NT2/D1 (cell line): ENCODE data around the gene MPO.

Experiments used
- DNase-seq: peaks from one replicate; pipeline ENCODE4 v3.0.0-alpha.2; 2011; ENCODE audit warnings: low read depth, low spot score
- H3K27me3 ChIP-seq: 2 replicates; pipeline ENCODE4 v1.6.0; 2011; ENCODE audit warnings: mild to moderate bottlenecking; ENCODE audit not compliant: insufficient read length, insufficient read depth
- H3K36me3 ChIP-seq: 2 replicates; pipeline ENCODE4 v1.6.1; 2011; ENCODE audit warnings: mild to moderate bottlenecking, low read length, mixed read lengths; ENCODE audit not compliant: insufficient read depth, insufficient read length
- H3K4me1 ChIP-seq: 2 replicates; pipeline ENCODE4 v1.5.1; 2011; ENCODE audit not compliant: insufficient read depth, insufficient read length
- H3K4me3 ChIP-seq: 2 replicates; pipeline ENCODE4 v1.5.1; 2011; ENCODE audit warnings: low read depth; ENCODE audit not compliant: insufficient read length
- H3K9ac ChIP-seq: 2 replicates; pipeline ENCODE4 v1.6.0; 2011; ENCODE audit warnings: low read depth; ENCODE audit not compliant: insufficient read length
- H3K9me3 ChIP-seq: 2 replicates; pipeline ENCODE4 v1.5.1; 2011; ENCODE audit warnings: mild to moderate bottlenecking, low read length; ENCODE audit not compliant: insufficient read depth
- SUZ12 ChIP-seq: IDR thresholded peaks from 2 replicates; pipeline ENCODE4 v1.6.1; 2011; ENCODE audit not compliant: insufficient read length, insufficient read depth; ENCODE audit errors: extremely low read depth
- YY1 ChIP-seq: IDR thresholded peaks from 2 replicates; pipeline ENCODE4 v1.6.1; 2011; ENCODE audit not compliant: insufficient read length, insufficient read depth
- ZNF274 ChIP-seq: IDR thresholded peaks from 2 replicates; pipeline ENCODE4 v1.6.1; 2011; ENCODE audit warnings: mild to moderate bottlenecking, low read depth, low read length

The MPO gene

DNA sequence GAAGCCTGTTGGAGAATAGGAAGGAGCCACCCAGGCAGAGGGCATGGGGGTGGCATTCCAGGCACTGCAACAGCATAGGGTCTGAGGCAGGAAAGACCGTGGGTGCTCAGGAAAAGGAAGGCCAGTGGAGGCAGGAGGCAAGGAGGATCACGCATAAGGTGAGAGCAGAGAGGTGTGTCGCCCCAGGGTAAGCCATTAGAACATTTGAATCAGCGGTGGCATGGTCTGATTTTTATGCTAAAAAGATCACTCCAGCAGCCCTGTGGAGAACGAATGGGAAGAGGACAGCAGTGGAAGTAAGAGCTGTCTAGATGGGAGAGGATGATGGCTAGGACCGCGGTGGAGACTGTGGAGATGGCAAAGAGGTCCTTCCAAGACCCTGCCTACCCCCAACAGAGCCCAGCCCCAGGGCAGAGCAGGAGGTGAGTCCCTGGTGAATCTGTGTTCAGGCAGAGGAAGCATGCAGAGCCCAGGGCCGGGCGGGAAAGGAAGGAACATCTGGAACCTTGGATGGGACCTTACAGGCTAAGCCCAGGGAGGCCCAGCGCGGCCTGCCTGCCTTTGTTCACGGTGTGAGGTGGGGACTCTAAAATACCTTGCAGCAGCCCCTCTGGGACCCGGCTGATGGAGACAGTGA lies 34.5 kb downstream of the MPO start:
- Histone ChIP-seq H3K27me3 (peaks cover 44% of the 10 kb centered on the region), H3K9me3 (peaks cover 11% of the 10 kb centered on the region; the same call in 1 of the 2 replicates), H3K4me3 (no peak overlapping the region), H3K36me3 (no peaks in the 10 kb centered on the region), H3K4me1 (peaks cover 12% of the 10 kb centered on the region), H3K9ac (no peak overlapping the region)
- no peak for DNase-seq
- TF ChIP-seq YY1: no peak
- no peak for TF ChIP-seq SUZ12
- TF ChIP-seq ZNF274: no peak

DNA sequence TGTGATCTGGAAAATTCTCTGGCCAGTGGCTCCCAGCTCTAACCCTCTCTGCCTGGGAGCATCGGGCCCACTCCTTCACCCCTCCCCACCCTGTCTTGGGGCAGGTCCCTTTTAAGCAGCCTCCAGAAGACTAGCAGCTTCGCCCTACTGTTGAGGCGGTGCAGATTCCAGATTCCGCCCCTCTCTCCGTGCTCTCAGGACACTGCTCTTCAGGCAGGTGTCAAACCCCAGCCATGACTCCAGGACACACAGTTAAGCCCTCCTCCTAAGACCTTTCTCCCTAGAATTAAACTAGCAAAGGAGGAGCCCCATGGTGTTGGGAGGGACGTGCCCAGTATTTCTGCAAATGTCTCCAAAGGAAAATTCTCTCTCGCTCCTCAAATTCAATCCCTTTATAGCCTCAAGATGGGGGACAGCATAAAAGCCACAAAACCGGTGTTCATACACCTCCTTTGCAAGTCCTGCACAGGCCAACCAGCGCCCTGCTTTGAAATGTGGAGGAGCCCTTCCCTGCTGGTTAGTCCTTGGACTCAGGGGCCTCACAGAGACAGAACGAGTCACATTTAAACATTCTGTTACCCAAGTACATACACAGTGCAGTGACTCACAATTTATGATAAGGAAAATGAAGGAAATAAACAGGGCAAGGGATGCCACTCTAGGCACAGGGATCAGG lies 35.2 kb downstream of the MPO start:
- no peak for TF ChIP-seq SUZ12
- TF ChIP-seq ZNF274: no peak
- TF ChIP-seq YY1: no peak
- peaks cover 39% of the 10 kb centered on the region for H3K27me3 ChIP-seq

DNA sequence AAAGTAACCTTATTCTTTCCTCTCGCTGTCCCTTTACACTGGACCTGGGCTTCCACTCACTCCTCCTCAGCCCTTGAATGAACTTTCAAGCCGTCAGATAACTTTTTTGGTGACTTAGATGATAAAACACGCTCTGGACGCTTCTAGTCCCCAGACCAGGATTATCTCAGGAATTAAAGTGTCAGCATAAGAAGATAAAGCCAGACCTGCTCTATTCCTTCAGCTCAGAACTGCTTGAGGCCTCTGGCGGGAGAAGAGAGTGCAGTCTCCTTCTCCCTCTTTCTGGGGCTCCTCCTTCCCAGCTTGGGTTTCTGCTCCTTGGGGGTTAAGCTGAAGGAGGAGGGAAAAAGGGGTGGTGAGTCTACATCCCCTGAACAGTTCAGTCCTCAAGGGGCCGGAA lies 35.8 kb downstream of the MPO start:
- Histone ChIP-seq H3K4me3 (no peak overlapping the region), H3K9ac (no peak overlapping the region), H3K27me3 (peaks cover 33% of the 10 kb centered on the region), H3K9me3 (peaks cover 3% of the 10 kb centered on the region; the same call in 1 of the 2 replicates), H3K4me1 (peaks cover 12% of the 10 kb centered on the region), H3K36me3 (no peaks in the 10 kb centered on the region)
- TF ChIP-seq SUZ12: no peak
- no peak for TF ChIP-seq ZNF274
- no peak for TF ChIP-seq YY1
- DNase-seq: no peak

More for the DNA sequence above, 35.2 kb downstream of the MPO start:
- no peaks in the 10 kb centered on the region for H3K36me3 ChIP-seq
- no peak overlapping the region for H3K9ac ChIP-seq
- no peak overlapping the region for H3K4me3 ChIP-seq
- no peak for DNase-seq
- peaks cover 9% of the 10 kb centered on the region; the same call in 1 of the 2 replicates for H3K9me3 ChIP-seq
- H3K4me1 ChIP-seq: peaks cover 12% of the 10 kb centered on the region

DNA sequence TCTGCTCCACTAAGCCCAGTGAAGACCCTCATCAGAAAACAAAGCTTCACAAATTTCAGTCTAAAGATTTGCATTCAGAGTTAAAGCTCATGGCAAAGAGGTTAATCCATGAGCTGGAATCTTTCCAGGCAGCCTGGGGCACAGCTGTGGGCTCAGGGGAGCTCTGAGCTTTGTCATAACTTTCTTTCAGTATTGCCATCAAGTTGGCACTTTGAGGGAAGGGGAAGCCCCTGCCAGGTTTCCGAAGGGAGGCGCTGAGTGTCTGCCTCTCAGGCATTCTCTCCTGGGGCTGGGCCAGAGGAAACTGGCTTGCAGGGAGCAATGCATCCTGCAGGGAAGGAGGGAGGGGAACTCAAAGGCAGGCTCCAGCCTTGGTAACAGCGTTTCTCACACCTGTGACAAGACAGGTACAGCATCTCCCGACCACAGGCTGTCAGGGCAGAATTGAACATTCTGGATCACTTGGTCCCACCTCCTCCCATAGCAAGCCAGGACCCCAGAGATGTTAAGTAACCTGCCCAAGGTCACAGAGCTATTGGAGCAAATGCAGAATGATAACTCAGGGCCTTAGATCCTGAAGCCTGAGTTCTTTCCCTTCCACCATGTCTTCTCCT lies 38.5 kb downstream of the MPO start:
- H3K4me1 ChIP-seq: peaks cover 8% of the 10 kb centered on the region
- H3K4me3 ChIP-seq: no peak overlapping the region
- TF ChIP-seq YY1: no peak
- TF ChIP-seq SUZ12: no peak
- TF ChIP-seq ZNF274: no peak
- H3K36me3 ChIP-seq: no peaks in the 10 kb centered on the region
- H3K9me3 ChIP-seq: no peaks in the 10 kb centered on the region
- no peak overlapping the region for H3K9ac ChIP-seq
- DNase-seq: no peak
- peaks cover 14% of the 10 kb centered on the region for H3K27me3 ChIP-seq

DNA sequence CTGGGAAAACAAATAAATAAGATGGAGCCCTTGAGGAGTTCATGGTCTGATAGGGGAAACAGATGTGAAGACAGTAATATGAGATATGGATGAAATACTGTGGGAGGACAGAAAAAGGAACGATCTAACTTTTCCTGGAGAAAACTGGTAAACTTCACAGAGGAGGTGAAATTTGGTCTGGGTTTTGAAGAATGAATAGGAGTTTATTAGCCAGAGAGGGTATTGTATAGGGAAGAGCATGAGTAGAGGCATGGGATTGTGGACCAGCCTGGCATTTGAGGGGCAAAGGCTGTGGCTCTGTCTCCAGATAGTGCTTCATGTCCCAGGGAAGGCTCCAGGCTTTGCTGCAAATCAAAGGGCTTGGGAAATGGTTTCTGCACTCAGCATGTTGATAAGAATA lies 40.7 kb downstream of the MPO start:
- H3K9ac ChIP-seq: no peak overlapping the region
- no peak overlapping the region for H3K4me3 ChIP-seq
- H3K27me3 ChIP-seq: peaks cover 11% of the 10 kb centered on the region

DNA sequence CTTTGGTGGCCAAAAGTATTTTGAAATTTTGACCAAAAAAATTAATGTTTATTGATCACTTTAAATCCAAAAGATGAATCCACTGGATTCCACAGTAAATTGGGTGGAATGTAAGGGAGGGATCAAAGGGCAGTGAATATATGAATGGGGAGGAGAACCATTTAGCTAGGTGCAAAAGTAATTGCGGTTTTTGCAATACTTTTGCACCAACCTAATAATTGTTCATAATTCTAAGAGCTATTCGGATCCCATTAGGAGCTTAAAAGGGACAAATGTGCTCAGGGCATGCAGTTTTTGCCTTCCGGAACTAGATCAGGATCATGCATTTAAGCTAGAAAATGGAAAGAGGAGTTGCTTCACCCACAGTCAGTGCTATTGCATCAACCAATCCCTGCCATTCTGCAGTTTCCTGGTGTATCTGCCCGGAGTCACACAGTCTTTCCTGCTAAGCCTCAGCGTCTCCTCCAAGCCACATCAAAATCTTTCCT lies 42.5 kb downstream of the MPO start, which contains the start of gene LPO:
TSS of gene LPO (plus strand) at position 438 of the 488 bp plus-strand sequence. CDS start 4,396 bp downstream, outside the sequence.
- Histone ChIP-seq H3K27me3 (peaks cover 8% of the 10 kb centered on the region), H3K36me3 (no peaks in the 10 kb centered on the region), H3K9ac (no peak within 1 kb of the TSS), H3K4me1 (no peaks in the 10 kb centered on the region), H3K4me3 (no peak within 1 kb of the TSS), H3K9me3 (no peaks in the 10 kb centered on the region)
- no peak for TF ChIP-seq ZNF274
- TF ChIP-seq YY1: no peak
- TF ChIP-seq SUZ12: no peak
- DNase-seq: no peak

More for the DNA sequence above, 40.7 kb downstream of the MPO start:
- Histone ChIP-seq H3K4me1 (no peaks in the 10 kb centered on the region), H3K36me3 (no peaks in the 10 kb centered on the region), H3K9me3 (no peaks in the 10 kb centered on the region)
- DNase-seq: no peak
- TF ChIP-seq YY1: no peak
- no peak for TF ChIP-seq SUZ12

DNA sequence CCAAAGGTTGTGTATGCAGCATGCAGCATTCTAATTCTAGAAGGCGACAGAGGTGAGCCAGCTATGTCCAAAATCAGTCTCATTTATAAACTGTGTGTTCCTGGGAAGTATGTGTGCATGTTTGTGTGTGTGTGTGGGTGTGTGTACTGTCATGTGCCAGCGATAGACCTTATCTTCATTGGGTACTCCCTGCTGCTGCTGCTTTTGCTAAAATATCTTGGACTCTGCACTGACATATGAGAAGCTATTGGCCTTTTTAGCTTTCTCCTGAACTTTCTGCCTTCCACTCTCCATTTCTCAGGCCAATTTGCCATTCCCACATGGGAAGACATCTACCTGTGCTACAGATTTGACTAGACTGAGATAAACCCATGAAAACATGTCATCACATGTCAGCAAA lies 44.3 kb downstream of the MPO start:
- H3K4me1 ChIP-seq: no peaks in the 10 kb centered on the region
- DNase-seq: no peak
- H3K36me3 ChIP-seq: no peaks in the 10 kb centered on the region
- H3K4me3 ChIP-seq: no peak overlapping the region
- no peak overlapping the region for H3K9ac ChIP-seq
- H3K27me3 ChIP-seq: peaks cover 8% of the 10 kb centered on the region
- H3K9me3 ChIP-seq: no peaks in the 10 kb centered on the region
- TF ChIP-seq SUZ12: no peak
- no peak for TF ChIP-seq YY1
- no peak for TF ChIP-seq ZNF274
